HG02623 (cell line): ENCODE data around the gene UBE2E2.

Source experiments
- ATAC-seq: cut with Tn5 transposase; IDR thresholded peaks from one replicate; pipeline ENCODE4 v1.9.1; 2021; ENCODE audit warnings: moderate library complexity; ENCODE audit not compliant: unreplicated experiment

The UBE2E2 gene

GRCh38 chr3:23468203-23468602 is 265.1 kb downstream of the UBE2E2 start:
- no peak for ATAC-seq

- ATAC-seq = no peak
These were observed 271.6 kb downstream of the UBE2E2 start for GRCh38 chr3:23474580-23475357.

- ATAC-seq = no peak
These were observed 272.3 kb downstream of the UBE2E2 start for GRCh38 chr3:23475446-23475845.

- no peak for ATAC-seq
These were observed 275.9 kb downstream of the UBE2E2 start for GRCh38 chr3:23479026-23479425.

- ATAC-seq = no peak
These were observed 276.6 kb downstream of the UBE2E2 start for GRCh38 chr3:23479615-23480328.

- no peak for ATAC-seq
These were observed 277.2 kb downstream of the UBE2E2 start for GRCh38 chr3:23480329-23480714.

GRCh38 chr3:23481011-23481615 is 278.0 kb downstream of the UBE2E2 start:
- no peak for ATAC-seq

- no peak for ATAC-seq
These were observed 278.6 kb downstream of the UBE2E2 start for GRCh38 chr3:23481616-23482278.

- no peak for ATAC-seq
These were observed 281.3 kb downstream of the UBE2E2 start for GRCh38 chr3:23484386-23484785.

GRCh38 chr3:23485922-23486321 is 282.8 kb downstream of the UBE2E2 start:
- no peak for ATAC-seq

GRCh38 chr3:23487015-23487414 is 283.9 kb downstream of the UBE2E2 start:
- ATAC-seq = no peak

- ATAC-seq = no peak
These were observed 285.5 kb downstream of the UBE2E2 start for GRCh38 chr3:23488618-23489017.

- no peak for ATAC-seq
These were observed 286.4 kb downstream of the UBE2E2 start for GRCh38 chr3:23489300-23490158.

GRCh38 chr3:23490459-23490858 is 287.3 kb downstream of the UBE2E2 start:
- ATAC-seq = no peak

- ATAC-seq = no peak
These were observed 288.9 kb downstream of the UBE2E2 start for GRCh38 chr3:23492057-23492456.

GRCh38 chr3:23493889-23494288 is 290.8 kb downstream of the UBE2E2 start:
- no peak for ATAC-seq

GRCh38 chr3:23494967-23495366 is 291.8 kb downstream of the UBE2E2 start:
- ATAC-seq = no peak

GRCh38 chr3:23495507-23495906 is 292.4 kb downstream of the UBE2E2 start:
- no peak for ATAC-seq

GRCh38 chr3:23496165-23496564 is 293.0 kb downstream of the UBE2E2 start:
- ATAC-seq = peak; percentile 82

GRCh38 chr3:23497156-23497555 is 294.0 kb downstream of the UBE2E2 start:
- ATAC-seq = no peak
